ENCODE measurements around the gene SSH2. TPM values are rescaled to one million over a fixed set of nuclear protein-coding genes. Genes with fewer than 3 reads are reported as not detected.

The SSH2 gene
- total and polyA plus RNA-seq, 9 of the 15 experiments (the other 6 are each of a cell fraction or from before 2014, with no cell fraction given), result 3.9 to 16.1 (median 10.2) TPM

DNA sequence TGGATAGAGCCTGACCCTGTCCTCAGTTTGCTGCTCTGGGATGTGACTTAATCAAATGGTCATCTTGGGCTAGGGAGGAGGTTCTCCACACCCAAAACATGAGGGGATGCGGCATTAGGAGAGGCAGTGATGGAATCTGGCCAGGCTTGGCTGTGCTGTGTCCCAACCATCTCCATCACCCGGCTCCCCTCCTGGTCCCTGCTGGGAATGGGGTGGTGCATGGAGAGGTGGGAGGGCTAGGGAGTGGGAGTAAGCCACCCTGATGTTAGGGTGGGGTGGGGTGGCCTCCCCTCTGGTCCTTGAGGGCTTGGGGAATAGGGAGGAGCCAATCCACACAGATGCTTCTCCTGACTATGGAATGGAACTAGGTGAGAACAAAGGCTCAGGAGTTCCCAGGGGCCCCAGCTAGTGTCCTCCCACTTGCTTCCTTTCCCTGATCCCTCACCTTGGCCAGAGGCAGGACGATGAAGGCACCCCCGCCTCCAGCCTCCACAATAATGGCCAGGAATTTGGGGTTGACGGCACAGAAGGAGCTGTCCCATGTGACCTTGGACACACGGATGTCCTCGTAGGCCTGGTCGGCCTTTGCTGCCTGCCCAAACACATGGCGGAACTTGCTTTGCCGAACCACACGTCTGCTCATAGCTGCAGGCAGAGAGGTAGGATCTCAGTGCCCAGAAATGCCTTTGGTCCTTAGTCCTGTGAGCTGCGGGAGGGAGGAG is 309.1 kb downstream of the SSH2 start (continued):
- TF ChIP-seq, protein P1, sequence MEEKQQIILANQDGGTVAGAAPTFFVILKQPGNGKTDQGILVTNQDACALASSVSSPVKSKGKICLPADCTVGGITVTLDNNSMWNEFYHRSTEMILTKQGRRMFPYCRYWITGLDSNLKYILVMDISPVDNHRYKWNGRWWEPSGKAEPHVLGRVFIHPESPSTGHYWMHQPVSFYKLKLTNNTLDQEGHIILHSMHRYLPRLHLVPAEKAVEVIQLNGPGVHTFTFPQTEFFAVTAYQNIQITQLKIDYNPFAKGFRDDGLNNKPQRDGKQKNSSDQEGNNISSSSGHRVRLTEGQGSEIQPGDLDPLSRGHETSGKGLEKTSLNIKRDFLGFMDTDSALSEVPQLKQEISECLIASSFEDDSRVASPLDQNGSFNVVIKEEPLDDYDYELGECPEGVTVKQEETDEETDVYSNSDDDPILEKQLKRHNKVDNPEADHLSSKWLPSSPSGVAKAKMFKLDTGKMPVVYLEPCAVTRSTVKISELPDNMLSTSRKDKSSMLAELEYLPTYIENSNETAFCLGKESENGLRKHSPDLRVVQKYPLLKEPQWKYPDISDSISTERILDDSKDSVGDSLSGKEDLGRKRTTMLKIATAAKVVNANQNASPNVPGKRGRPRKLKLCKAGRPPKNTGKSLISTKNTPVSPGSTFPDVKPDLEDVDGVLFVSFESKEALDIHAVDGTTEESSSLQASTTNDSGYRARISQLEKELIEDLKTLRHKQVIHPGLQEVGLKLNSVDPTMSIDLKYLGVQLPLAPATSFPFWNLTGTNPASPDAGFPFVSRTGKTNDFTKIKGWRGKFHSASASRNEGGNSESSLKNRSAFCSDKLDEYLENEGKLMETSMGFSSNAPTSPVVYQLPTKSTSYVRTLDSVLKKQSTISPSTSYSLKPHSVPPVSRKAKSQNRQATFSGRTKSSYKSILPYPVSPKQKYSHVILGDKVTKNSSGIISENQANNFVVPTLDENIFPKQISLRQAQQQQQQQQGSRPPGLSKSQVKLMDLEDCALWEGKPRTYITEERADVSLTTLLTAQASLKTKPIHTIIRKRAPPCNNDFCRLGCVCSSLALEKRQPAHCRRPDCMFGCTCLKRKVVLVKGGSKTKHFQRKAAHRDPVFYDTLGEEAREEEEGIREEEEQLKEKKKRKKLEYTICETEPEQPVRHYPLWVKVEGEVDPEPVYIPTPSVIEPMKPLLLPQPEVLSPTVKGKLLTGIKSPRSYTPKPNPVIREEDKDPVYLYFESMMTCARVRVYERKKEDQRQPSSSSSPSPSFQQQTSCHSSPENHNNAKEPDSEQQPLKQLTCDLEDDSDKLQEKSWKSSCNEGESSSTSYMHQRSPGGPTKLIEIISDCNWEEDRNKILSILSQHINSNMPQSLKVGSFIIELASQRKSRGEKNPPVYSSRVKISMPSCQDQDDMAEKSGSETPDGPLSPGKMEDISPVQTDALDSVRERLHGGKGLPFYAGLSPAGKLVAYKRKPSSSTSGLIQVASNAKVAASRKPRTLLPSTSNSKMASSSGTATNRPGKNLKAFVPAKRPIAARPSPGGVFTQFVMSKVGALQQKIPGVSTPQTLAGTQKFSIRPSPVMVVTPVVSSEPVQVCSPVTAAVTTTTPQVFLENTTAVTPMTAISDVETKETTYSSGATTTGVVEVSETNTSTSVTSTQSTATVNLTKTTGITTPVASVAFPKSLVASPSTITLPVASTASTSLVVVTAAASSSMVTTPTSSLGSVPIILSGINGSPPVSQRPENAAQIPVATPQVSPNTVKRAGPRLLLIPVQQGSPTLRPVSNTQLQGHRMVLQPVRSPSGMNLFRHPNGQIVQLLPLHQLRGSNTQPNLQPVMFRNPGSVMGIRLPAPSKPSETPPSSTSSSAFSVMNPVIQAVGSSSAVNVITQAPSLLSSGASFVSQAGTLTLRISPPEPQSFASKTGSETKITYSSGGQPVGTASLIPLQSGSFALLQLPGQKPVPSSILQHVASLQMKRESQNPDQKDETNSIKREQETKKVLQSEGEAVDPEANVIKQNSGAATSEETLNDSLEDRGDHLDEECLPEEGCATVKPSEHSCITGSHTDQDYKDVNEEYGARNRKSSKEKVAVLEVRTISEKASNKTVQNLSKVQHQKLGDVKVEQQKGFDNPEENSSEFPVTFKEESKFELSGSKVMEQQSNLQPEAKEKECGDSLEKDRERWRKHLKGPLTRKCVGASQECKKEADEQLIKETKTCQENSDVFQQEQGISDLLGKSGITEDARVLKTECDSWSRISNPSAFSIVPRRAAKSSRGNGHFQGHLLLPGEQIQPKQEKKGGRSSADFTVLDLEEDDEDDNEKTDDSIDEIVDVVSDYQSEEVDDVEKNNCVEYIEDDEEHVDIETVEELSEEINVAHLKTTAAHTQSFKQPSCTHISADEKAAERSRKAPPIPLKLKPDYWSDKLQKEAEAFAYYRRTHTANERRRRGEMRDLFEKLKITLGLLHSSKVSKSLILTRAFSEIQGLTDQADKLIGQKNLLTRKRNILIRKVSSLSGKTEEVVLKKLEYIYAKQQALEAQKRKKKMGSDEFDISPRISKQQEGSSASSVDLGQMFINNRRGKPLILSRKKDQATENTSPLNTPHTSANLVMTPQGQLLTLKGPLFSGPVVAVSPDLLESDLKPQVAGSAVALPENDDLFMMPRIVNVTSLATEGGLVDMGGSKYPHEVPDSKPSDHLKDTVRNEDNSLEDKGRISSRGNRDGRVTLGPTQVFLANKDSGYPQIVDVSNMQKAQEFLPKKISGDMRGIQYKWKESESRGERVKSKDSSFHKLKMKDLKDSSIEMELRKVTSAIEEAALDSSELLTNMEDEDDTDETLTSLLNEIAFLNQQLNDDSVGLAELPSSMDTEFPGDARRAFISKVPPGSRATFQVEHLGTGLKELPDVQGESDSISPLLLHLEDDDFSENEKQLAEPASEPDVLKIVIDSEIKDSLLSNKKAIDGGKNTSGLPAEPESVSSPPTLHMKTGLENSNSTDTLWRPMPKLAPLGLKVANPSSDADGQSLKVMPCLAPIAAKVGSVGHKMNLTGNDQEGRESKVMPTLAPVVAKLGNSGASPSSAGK (IDR thresholded peaks at IDR 0.05), result no peak
- no peak for TF ChIP-seq MEIS2 (IDR thresholded peaks at IDR 0.05; ENCODE audit: partially characterized antibody)
- TF ChIP-seq ESRRA (IDR thresholded peaks at IDR 0.05; ENCODE audit: borderline replicate concordance, low read depth), result no peak
- no peak for TF ChIP-seq ILK (tag; IDR thresholded peaks at IDR 0.05; ENCODE audit: borderline replicate concordance, low read depth)
- TF ChIP-seq TFAM (CRISPR knock-in tag; conservative IDR thresholded peaks at IDR 0.05), result no peak
- no peak for TF ChIP-seq ZHX1 (conservative IDR thresholded peaks at IDR 0.05; ENCODE audit: low read length)
- TF ChIP-seq HES1 (IDR thresholded peaks at IDR 0.05; ENCODE audit: low read depth), result no peak
- no peak for TF ChIP-seq RFX5 (IDR thresholded peaks at IDR 0.05; ENCODE audit: low read depth, low read length)
